Dermis lymphatic vessel endothelial cell (primary cell): ENCODE results near the gene DNAJB14. TPM values are rescaled to one million over a fixed set of nuclear protein-coding genes. Genes with fewer than 3 reads are reported as not detected.

Experiments used
- total RNA-seq: library from RNA; depleted of rRNA; stranded (reverse); fragments of >200 nt; gene quantifications from 2 replicates; pipeline ENCODE4 v1.2.1, GENCODE V29; 2014

The DNAJB14 gene
- 56.2 and 75.8 TPM in 2 replicates for total RNA-seq

DNA sequence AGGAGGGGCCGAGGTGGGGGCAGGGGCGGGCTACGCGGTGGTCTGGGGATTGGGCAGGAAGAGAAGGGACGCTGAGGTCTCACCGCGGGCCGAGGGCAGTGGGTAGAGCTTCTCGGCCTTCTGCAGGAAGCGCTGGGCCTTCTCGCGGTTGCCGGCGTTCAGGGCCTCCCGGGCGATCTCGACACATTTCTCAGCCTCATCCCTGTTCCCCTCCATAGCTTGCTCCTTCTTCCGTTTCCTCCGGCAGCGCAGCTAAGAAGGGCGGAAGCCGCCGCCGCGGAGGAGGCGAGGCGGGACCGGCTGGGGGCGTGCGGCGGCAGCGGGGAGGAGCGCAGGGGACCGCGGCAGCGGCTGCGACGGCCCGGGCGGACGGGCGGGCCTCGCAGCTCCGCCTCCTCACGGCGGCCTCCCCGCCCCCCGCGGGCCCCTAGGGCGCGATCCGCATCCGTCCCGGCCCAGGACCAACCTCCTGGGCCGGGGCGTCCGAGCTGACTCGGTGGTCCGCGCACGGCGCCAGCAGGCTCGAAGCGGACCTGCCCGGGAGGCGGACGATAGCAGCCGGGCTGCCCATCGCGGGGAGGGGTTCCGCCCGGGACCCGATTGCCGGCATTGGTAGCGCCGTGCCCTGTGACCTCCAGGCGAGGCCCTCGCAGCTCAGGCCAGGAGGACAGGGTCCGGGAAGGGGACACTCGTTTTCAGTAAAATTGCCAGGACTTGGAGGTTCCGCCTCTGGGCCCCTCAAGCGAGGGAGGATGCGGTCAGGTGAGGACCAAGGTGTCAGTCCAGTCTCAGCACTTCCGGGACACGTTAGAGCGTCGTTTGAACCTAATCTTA is at the start of gene DNAJB14:
TSS of gene DNAJB14 (minus strand) at position 263 of the 834 bp plus-strand sequence. CDS start at position 216, 47 bp downstream.

DNA sequence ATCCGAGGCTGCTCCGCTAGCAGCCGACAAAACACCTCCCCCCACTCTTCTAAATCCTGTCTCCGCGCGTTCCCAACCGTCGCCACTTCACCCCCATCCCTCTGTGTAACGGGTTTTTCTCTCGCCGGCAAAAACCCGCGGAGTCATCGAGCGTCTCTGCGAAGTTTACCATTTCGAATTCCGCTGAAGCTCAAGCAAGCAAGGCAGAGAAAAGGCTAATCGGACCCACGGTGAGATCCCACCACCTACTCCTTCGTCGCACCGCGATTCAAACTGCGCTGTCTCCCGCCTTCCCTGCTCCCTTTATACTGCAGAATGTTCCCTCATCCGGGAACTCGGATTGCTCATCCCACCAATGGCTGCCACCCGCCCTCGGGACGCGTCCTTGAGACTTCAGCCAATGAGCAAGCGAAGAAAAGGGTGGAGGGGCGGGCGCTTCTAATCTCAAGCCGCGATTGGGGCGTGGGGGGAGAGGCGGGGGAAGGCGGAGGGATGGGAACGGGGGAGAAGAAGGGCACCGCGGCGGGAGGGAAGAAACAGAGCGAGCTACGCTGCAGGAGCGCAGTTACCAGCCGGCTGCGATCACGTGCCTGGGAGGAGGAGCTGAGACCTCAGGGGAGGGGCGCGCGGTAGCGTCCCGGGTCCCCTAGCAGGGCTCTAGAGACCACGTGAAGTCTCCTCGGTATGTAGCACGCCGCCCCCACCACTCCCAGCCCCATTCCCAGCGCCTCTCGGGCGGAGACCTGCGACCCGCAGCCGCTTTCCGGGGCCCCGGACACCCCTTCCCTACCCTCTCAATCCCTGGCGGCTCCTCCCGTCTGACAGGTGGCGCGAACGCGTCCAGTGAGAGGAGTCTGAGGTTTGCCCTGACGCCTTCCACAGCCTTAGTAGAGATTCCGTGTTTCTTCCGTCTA is 3.8 kb upstream of the DNAJB14 start, which contains the start of gene H2AZ1:
TSS of gene H2AZ1 (minus strand) at position 277 of the 914 bp plus-strand sequence. CDS start at position 172, 105 bp downstream.

DNA sequence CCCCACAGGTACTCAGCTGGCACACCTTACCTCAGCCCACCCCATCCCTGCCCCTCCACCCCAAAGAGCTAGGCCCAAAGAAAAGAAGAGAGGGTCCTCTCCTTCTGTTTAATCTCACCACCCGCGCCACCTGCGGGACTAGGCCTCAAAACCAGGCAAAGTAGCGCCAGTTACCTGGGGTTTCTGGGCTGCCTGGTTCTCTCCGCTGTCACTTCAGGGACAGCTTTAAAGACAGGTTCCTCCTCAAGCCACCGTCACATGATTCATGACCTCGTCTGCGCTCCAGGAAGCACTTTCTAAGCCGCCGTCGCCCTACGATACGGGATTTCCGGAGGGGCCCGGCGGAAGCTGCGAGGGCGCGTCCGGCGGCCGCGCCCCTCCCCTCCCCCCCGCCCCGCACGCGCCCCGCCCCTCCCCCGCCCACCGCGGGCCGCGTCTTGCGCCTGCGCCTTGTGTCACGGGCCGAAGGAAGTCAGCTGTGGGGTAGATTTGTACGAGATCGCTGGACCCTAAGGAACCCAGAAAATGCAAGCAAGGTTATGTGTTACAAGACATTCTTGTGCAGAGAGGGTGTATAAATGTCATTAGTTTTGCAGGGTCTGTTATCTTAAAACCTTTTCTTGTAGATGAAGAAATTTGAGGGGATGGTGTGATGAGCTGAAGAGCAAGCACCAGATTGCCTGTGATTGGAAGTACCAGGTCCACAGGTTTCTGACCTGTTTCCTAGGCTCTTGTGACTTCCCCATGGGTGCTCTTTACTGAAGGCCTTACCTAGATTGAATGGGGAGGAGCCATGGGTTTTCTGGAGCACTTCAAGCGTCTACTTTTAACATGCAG is 52.0 kb downstream of the DNAJB14 start, which contains the start of gene LAMTOR3:
TSS of gene LAMTOR3 (minus strand) at position 267 of the 837 bp plus-strand sequence. CDS start 464 bp downstream, outside the sequence.

Other genes starting within 250 kb of the DNAJB14 start
- gene DAPP1, start 129.8 kb downstream of the DNAJB14 start, total RNA-seq = not detected in 2 replicates
- gene LAMTOR3, start 52.2 kb downstream of the DNAJB14 start, total RNA-seq = 32.0 and 34.7 TPM in 2 replicates
- 193 and 225 TPM in 2 replicates for gene H2AZ1, start 3.7 kb upstream of the DNAJB14 start, total RNA-seq
- 2.2 and 2.8 TPM in 2 replicates for gene DDIT4L, start 243.8 kb upstream of the DNAJB14 start, total RNA-seq